Skeletal muscle cell (primary cell): Measurements from ENCODE around the gene CEP112.

ENCODE experiments used
- DNase-seq: peaks from one replicate; pipeline ENCODE4 v3.0.0-alpha.2; 2010; ENCODE audit warnings: low read depth
- H3K4me3 ChIP-seq: 2 replicates; pipeline ENCODE4 v1.5.1; 2011; ENCODE audit warnings: low read depth, mild to moderate bottlenecking, control low read depth, low read length, moderate library complexity

CEP112 gene

GRCh38 chr17:65914784-65915342 is 277.1 kb downstream of the CEP112 start:
- no peak for DNase-seq
- no peak overlapping the region for H3K4me3 ChIP-seq

GRCh38 chr17:65913326-65913850 is 278.5 kb downstream of the CEP112 start:
- no peak for DNase-seq
- no peak overlapping the region for H3K4me3 ChIP-seq

- no peak overlapping the region for H3K4me3 ChIP-seq
- no peak for DNase-seq
These were observed 281.1 kb downstream of the CEP112 start for GRCh38 chr17:65910836-65911235.

GRCh38 chr17:65902831-65903522 is 289.0 kb downstream of the CEP112 start:
- DNase-seq, result no peak
- H3K4me3 ChIP-seq, result no peak overlapping the region

- H3K4me3 ChIP-seq, result no peak overlapping the region
- DNase-seq, result no peak
These were observed 289.8 kb downstream of the CEP112 start for GRCh38 chr17:65902155-65902554.

- H3K4me3 ChIP-seq, result no peak overlapping the region
- no peak for DNase-seq
These were observed 290.5 kb downstream of the CEP112 start for GRCh38 chr17:65901394-65901793.

GRCh38 chr17:65900216-65900615 is 291.7 kb downstream of the CEP112 start:
- DNase-seq, result no peak

GRCh38 chr17:65898651-65899050 is 293.3 kb downstream of the CEP112 start:
- H3K4me3 ChIP-seq, result no peak overlapping the region
- no peak for DNase-seq

More at GRCh38 chr17:65900216-65900615, 291.7 kb downstream of the CEP112 start:
- no peak overlapping the region for H3K4me3 ChIP-seq

GRCh38 chr17:65896889-65897288 is 295.0 kb downstream of the CEP112 start:
- no peak for DNase-seq
- H3K4me3 ChIP-seq, result no peak overlapping the region

GRCh38 chr17:65895969-65896368 is 296.0 kb downstream of the CEP112 start:
- DNase-seq, result no peak
- no peak overlapping the region for H3K4me3 ChIP-seq

- H3K4me3 ChIP-seq, result no peak overlapping the region
- no peak for DNase-seq
These were observed 298.1 kb downstream of the CEP112 start for GRCh38 chr17:65893692-65894279.

GRCh38 chr17:65892912-65893377 is 299.0 kb downstream of the CEP112 start:
- no peak for DNase-seq
- H3K4me3 ChIP-seq, result no peak overlapping the region

- no peak for DNase-seq
These were observed 300.6 kb downstream of the CEP112 start for GRCh38 chr17:65891231-65891735.

GRCh38 chr17:65888649-65889048 is 303.3 kb downstream of the CEP112 start:
- DNase-seq, result no peak
- H3K4me3 ChIP-seq, result no peak overlapping the region

More at GRCh38 chr17:65891231-65891735, 300.6 kb downstream of the CEP112 start:
- H3K4me3 ChIP-seq, result no peak overlapping the region

- no peak overlapping the region for H3K4me3 ChIP-seq
These were observed 305.4 kb downstream of the CEP112 start for GRCh38 chr17:65886315-65887245.

GRCh38 chr17:65885541-65886312 is 306.2 kb downstream of the CEP112 start:
- H3K4me3 ChIP-seq, result no peak overlapping the region
- no peak for DNase-seq

More at GRCh38 chr17:65886315-65887245, 305.4 kb downstream of the CEP112 start:
- DNase-seq, result no peak

- no peak overlapping the region for H3K4me3 ChIP-seq
- no peak for DNase-seq
These were observed 314.9 kb downstream of the CEP112 start for GRCh38 chr17:65876985-65877384.

GRCh38 chr17:65868881-65869280 is 323.1 kb downstream of the CEP112 start:
- H3K4me3 ChIP-seq, result no peak overlapping the region
- DNase-seq, result no peak

GRCh38 chr17:65867014-65867413 is 324.9 kb downstream of the CEP112 start:
- H3K4me3 ChIP-seq, result no peak overlapping the region
- no peak for DNase-seq
